ENCODE results near the gene CDH4.

- TF ChIP-seq CTCF (conservative IDR thresholded peaks at IDR 0.05; ENCODE audit: low read length) (no peak), EZH2phosphoT487 (IDR thresholded peaks at IDR 0.05; ENCODE audit: borderline replicate concordance, low read depth, low read length) (no peak)
Observed at GRCh38 chr20:61349447-61350165, 97.5 kb downstream of the CDH4 start.

Measured in OCI-LY7 (cell line).